HCT116 (cell line): ENCODE measurements around the gene TIGD3.

Experiments used
- CTCF ChIP-seq, 3 experiments: fragments of 200-600 bp in 1 of 3; sonication (generic) in 1 of 3; IDR thresholded peaks in 2 of 3; conservative IDR thresholded peaks in 1 of 3; 2 replicates each; pipeline ENCODE4 v1.5.1; 2012 to 2017; ENCODE audit warnings: low read depth in 2 of 3, low read length in 2 of 3, antibody characterized with exemption in 1 of 3, borderline replicate concordance in 1 of 3, control low read depth in 1 of 3, mild to moderate bottlenecking in 1 of 3, mixed read lengths in 1 of 3, mixed run types in 1 of 3, moderate library complexity in 1 of 3; ENCODE audit not compliant: insufficient read depth in 1 of 3
- EZH2 ChIP-seq: fragments of 200-600 bp; sonication (generic); IDR thresholded peaks from 2 replicates; pipeline ENCODE4 v1.6.1; 2017; ENCODE audit warnings: antibody characterized with exemption, mixed run types
- JUND ChIP-seq: IDR thresholded peaks from 2 replicates; pipeline ENCODE4 v1.6.1; 2012
- MAX ChIP-seq: IDR thresholded peaks from 2 replicates; pipeline ENCODE4 v1.6.1; 2012
- POLR2A ChIP-seq: IDR thresholded peaks from 2 replicates; pipeline ENCODE4 v1.7.0; 2011; ENCODE audit warnings: borderline replicate concordance; ENCODE audit not compliant: insufficient read depth, insufficient read length; ENCODE audit errors: extremely low read depth
- POLR2AphosphoS5 ChIP-seq: IDR thresholded peaks from 2 replicates; pipeline ENCODE4 v1.6.1; 2011; ENCODE audit warnings: mild to moderate bottlenecking, low read depth, low read length, moderate library complexity
- RAD21 ChIP-seq: IDR thresholded peaks from 2 replicates; pipeline ENCODE4 v1.6.1; 2012; ENCODE audit warnings: low read depth, mild to moderate bottlenecking
- SIN3A ChIP-seq: IDR thresholded peaks from 2 replicates; pipeline ENCODE4 v1.6.1; 2012; ENCODE audit warnings: low read depth
- SP1 ChIP-seq: IDR thresholded peaks from 2 replicates; pipeline ENCODE4 v1.6.1; 2012; ENCODE audit warnings: low read depth
- TCF7L2 ChIP-seq: IDR thresholded peaks from 2 replicates; pipeline ENCODE4 v1.7.0; 2011; ENCODE audit warnings: borderline replicate concordance, inconsistent platforms; ENCODE audit not compliant: insufficient read depth, insufficient read length; ENCODE audit errors: extremely low read depth
- ZNF274 ChIP-seq: fragments of 200-500 bp; sonication (Bioruptor generic); IDR thresholded peaks from 2 replicates; pipeline ENCODE4 v1.6.1; 2014; ENCODE audit warnings: mild to moderate bottlenecking, low read depth, low read length, inconsistent platforms
- TF ChIP-seq, protein P1 (sequence below): IDR thresholded peaks from 2 replicates; pipeline ENCODE4 v1.6.1; 2012; ENCODE audit warnings: low read depth

DNA sequence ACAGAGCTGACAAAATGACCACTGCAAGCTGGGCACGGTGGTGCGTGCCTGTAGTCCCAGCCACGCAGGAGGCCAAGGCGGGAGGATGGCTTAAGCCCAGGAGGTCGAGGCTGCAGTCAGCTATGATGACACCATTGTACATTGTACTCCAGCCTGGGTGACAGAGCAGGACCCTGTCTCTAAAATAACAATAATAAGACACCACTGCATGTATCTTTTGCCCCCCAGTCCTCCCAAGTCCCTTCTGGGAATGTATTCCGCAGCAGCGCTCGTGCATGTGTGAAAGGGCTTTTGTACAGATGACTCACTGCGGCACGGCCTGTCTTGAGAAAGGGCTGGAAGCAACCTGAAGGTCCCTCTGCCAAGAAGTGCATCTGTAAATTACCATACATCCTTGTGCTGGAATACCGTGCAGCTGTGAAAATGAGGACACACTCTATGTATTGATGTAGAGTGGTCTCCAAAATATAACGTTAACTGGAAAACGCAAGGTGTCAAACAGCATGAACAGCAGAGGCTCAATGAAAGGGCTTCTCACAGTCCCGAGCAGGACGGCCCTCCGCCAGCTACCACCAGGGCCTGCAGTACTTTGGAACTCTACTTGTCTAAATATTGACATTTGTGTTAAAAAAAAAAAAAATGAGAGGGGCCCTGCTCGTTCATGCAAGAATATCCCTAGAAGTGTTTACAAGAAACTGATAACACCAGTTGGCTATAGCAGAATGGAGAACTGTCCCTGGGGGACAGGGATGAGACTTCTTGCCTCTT lies 48.9 kb upstream of the TIGD3 start:
- TF ChIP-seq CTCF (IDR thresholded peaks at IDR 0.05 in 2 of 3, conservative IDR thresholded peaks at IDR 0.05 in 1 of 3; ENCODE audit: borderline replicate concordance in 1 of 3, insufficient read depth in 1 of 3, low read depth in 2 of 3, low read length in 2 of 3) (no peak), JUND (no peak), POLR2AphosphoS5 (no peak), EZH2 (no peak), SP1 (no peak), TCF7L2 (no peak), ZNF274 (no peak), MAX (no peak), POLR2A (no peak), SIN3A (no peak), RAD21 (no peak)
- TF ChIP-seq, protein P1, sequence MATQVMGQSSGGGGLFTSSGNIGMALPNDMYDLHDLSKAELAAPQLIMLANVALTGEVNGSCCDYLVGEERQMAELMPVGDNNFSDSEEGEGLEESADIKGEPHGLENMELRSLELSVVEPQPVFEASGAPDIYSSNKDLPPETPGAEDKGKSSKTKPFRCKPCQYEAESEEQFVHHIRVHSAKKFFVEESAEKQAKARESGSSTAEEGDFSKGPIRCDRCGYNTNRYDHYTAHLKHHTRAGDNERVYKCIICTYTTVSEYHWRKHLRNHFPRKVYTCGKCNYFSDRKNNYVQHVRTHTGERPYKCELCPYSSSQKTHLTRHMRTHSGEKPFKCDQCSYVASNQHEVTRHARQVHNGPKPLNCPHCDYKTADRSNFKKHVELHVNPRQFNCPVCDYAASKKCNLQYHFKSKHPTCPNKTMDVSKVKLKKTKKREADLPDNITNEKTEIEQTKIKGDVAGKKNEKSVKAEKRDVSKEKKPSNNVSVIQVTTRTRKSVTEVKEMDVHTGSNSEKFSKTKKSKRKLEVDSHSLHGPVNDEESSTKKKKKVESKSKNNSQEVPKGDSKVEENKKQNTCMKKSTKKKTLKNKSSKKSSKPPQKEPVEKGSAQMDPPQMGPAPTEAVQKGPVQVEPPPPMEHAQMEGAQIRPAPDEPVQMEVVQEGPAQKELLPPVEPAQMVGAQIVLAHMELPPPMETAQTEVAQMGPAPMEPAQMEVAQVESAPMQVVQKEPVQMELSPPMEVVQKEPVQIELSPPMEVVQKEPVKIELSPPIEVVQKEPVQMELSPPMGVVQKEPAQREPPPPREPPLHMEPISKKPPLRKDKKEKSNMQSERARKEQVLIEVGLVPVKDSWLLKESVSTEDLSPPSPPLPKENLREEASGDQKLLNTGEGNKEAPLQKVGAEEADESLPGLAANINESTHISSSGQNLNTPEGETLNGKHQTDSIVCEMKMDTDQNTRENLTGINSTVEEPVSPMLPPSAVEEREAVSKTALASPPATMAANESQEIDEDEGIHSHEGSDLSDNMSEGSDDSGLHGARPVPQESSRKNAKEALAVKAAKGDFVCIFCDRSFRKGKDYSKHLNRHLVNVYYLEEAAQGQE = no peak
